Small intestine (tissue), 7 donors: ENCODE measurements around the gene HEXIM2. TPM values are rescaled to one million over a fixed set of nuclear protein-coding genes. Genes with fewer than 3 reads are reported as not detected.

Source experiments
- DNase-seq, 2 donors: peaks; one replicate each; pipeline versions ENCODE4 v3.0.0 to v3.0.0-alpha.2; 2013
- FAIRE-seq: peaks from 2 replicates; lab custom pipeline; 2012; peaks lifted over from hg19 to GRCh38; lab: Jason Lieb, UNC
- H3K27ac ChIP-seq, 3 donors: one replicate each; pipeline ENCODE4 v1.5.1; 2013; ENCODE audit warnings: low read length in 2 of 3, mild to moderate bottlenecking in 2 of 3, control low read depth in 1 of 3, inconsistent platforms in 1 of 3, low read depth in 1 of 3, moderate library complexity in 1 of 3
- H3K27me3 ChIP-seq, 3 donors: one replicate each; pipeline ENCODE4 v1.6.1; 2013; ENCODE audit warnings: low read length in 3 of 3, inconsistent platforms in 1 of 3; ENCODE audit not compliant: control insufficient read depth in 3 of 3, insufficient read depth in 3 of 3
- H3K36me3 ChIP-seq, 3 donors: one replicate each; pipeline ENCODE4 v1.6.1; 2013; ENCODE audit warnings: low read length in 3 of 3, inconsistent platforms in 1 of 3, low read depth in 1 of 3, mild to moderate bottlenecking in 1 of 3, moderate library complexity in 1 of 3; ENCODE audit not compliant: control insufficient read depth in 3 of 3, insufficient read depth in 2 of 3
- H3K4me1 ChIP-seq, 3 donors: one replicate each; pipeline ENCODE4 v1.6.1; 2013; ENCODE audit warnings: low read length in 2 of 3, inconsistent platforms in 1 of 3, low read depth in 1 of 3, mild to moderate bottlenecking in 1 of 3, moderate library complexity in 1 of 3; ENCODE audit not compliant: control insufficient read depth in 3 of 3, insufficient read depth in 2 of 3
- H3K4me3 ChIP-seq, 3 donors: one replicate each; pipeline ENCODE4 v1.5.1; 2013; ENCODE audit warnings: low read length in 3 of 3, control low read depth in 1 of 3, inconsistent platforms in 1 of 3, low read depth in 1 of 3, mild to moderate bottlenecking in 1 of 3, moderate library complexity in 1 of 3
- H3K9me3 ChIP-seq, 2 donors: one replicate each; pipeline ENCODE4 v1.6.1; 2013; ENCODE audit warnings: low read depth in 1 of 2, low read length in 1 of 2; ENCODE audit not compliant: control insufficient read depth in 2 of 2, insufficient read depth in 1 of 2
- WGBS, 3 donors: extraction: QIAGEN DNeasy Blood & Tissue Kit; methylation state at CpG; one replicate each; pipeline ENCODE4 v1.1.7; 2013; 5-methylcytosine and 5-hydroxymethylcytosine counted together
- polyA plus RNA-seq, 4 donors: library from polyadenylated mRNA; stranded (reverse) in 3 of 4; unstranded in 1 of 4; fragments of 200-250 nt in 3 of 4; fragments of 120-200 nt in 1 of 4; gene quantifications; one replicate each; pipeline versions ENCODE4 v1.2.1 to v1.2.3, GENCODE V29; 2013
- donor health status: healthy with polysubstance abuse.
- donor health status: control.
- donor health status: control.
- donor health status: Bipolar disorder and iron deficiency.
- donor health status: healthy.

The HEXIM2 gene
- polyA plus RNA-seq, 4 donors, result 11.2 to 13.3 (median 12.1) TPM

DNA sequence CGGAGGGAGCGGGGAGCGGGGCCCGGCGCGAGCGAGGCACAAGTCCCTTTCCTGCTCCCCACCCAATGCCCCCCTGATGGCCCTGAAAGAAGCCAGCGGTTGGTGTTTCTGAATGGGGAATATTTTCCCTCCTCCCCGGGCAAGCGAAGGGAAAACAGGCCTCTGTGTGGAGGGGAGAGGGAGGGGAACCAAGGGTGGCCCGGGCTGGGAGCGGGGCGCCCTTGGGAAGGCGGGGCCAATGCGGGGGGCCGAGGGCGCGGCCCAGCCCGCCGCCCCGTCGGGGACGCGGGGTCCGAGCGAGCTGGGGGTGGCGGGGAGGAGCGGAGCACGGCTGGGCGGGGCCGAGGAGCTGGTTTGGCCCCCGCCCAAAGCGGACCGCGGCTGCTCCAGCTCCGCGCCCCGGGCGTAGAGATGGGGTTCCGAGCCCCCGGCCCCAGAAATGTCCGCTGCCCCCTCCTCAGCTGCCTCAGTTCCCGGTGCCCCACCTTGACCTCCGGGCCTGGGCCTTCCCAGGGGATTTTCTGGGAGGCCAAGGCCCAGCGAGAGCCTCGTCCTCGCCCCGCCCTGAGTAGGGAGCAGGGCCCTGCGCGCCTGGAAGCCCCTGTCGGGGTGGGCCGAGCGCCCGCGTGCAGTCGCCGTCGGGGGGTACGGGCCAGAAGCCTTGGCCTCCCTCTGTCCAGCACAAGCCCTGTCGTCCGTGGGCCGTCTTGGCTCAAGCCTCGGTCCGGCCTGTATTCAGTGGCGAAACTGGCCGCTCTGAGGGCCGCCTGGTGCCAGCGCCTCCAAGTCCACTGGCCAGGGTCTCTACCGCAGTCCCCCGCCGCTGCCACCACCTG, 17.3 kb upstream of the HEXIM2 start:
- peak; percentile 50 to 72 for DNase-seq
- Histone ChIP-seq H3K4me1 (peaks cover 0 to 32% (median 0%) of the 10 kb centered on the region in 3 donors), H3K4me3 (peak overlapping the region; percentile 47 to 51 (median 51)), H3K36me3 (peaks cover 0 to 16% (median 0%) of the 10 kb centered on the region in 3 donors), H3K9me3 (no peaks in the 10 kb centered on the region), H3K27ac (peak overlapping the region; percentile 86), H3K27me3 (no peaks in the 10 kb centered on the region)
- FAIRE-seq, result no peak
- 11 to 14% (median 12%) methylated on average over 49 to 71 of the region's 71 CpGs for WGBS, 3 donors

DNA sequence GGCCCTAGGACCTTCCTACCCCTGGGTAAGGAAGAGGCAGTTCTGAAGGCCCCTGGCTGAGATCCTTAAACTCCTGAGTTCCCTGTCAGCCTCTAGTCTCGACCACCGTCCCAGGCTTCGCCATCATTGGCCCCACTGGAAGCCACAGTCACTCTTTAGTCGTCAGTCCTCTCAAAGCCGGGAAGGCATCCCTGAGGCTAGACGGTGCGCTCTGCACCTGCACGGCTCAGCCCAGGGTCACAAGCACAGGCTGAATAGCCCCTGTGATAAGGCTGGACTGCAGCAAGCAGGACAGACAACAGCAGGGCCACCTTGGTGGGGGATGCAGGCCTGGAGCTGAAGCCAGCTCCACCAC, 16.7 kb upstream of the HEXIM2 start:
- H3K27ac ChIP-seq, result peak overlapping the region; percentile 86
- peak overlapping the region in 2 of 3 donors; percentile 47 to 51 for H3K4me3 ChIP-seq
- DNase-seq (peak in 1 of 2 donors; percentile 22), FAIRE-seq (no peak)
- H3K36me3 ChIP-seq, result peaks cover 0 to 14% (median 0%) of the 10 kb centered on the region in 3 donors
- H3K27me3 ChIP-seq, result no peaks in the 10 kb centered on the region
- 37 to 66% (median 39%) methylated on average over 8 of the region's 8 CpGs for WGBS, 3 donors
- H3K4me1 ChIP-seq, result peaks cover 0 to 32% (median 0%) of the 10 kb centered on the region in 3 donors
- H3K9me3 ChIP-seq, result no peaks in the 10 kb centered on the region

DNA sequence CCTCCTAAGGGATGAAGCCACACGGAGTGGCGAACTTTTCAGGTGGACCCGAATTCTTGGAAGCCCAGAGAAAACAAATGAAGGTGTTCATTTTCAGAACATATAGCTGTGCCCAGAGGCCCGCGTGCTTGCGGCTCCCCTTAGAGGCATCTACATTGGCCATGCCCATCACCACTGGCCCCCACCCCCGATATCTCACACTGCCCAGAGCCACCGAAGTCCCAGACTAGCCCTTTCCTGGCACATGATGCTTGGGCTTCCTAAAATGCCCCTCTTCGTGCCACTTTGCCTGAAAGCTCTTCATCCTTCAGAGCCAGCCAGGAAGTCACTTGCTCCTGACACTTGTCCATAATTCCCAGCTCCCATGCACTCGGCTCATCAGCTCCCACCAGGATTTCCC, 15.5 kb upstream of the HEXIM2 start:
- Histone ChIP-seq H3K27me3 (no peaks in the 10 kb centered on the region), H3K36me3 (peaks cover 0 to 12% (median 0%) of the 10 kb centered on the region in 3 donors), H3K4me1 (peaks cover 0 to 37% (median 3%) of the 10 kb centered on the region in 3 donors), H3K9me3 (no peaks in the 10 kb centered on the region), H3K4me3 (no peak overlapping the region), H3K27ac (peak overlapping the region; percentile 72 to 99 (median 94))
- WGBS, 3 donors, result 84 to 89% (median 88%) methylated on average over 10 of the region's 10 CpGs
- no peak for DNase-seq
- FAIRE-seq, result no peak

DNA sequence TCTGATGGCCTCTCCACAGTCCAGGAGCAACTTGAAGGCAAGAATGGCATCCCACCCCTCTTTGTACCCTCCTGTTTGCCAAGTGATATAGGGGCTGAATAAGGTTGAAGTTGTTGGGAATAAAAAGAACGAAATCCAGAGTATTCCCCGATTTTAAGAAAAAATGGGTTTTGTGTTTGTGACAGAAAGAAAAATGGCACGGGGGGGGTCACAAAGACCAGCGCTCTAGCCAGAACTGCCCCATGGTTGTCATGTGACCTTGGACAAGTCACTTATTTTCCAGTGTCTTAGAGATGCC, 15.1 kb upstream of the HEXIM2 start:
- FAIRE-seq, result no peak
- Histone ChIP-seq H3K4me3 (no peak overlapping the region), H3K27me3 (no peaks in the 10 kb centered on the region), H3K36me3 (peaks cover 0 to 12% (median 0%) of the 10 kb centered on the region in 3 donors), H3K27ac (peak overlapping the region; percentile 72 to 99 (median 94)), H3K9me3 (no peaks in the 10 kb centered on the region), H3K4me1 (peaks cover 3 to 40% (median 7%) of the 10 kb centered on the region in 3 donors)
- WGBS, 3 donors, result 53 to 75% (median 54%) methylated on average over 4 of the region's 4 CpGs
- no peak for DNase-seq

DNA sequence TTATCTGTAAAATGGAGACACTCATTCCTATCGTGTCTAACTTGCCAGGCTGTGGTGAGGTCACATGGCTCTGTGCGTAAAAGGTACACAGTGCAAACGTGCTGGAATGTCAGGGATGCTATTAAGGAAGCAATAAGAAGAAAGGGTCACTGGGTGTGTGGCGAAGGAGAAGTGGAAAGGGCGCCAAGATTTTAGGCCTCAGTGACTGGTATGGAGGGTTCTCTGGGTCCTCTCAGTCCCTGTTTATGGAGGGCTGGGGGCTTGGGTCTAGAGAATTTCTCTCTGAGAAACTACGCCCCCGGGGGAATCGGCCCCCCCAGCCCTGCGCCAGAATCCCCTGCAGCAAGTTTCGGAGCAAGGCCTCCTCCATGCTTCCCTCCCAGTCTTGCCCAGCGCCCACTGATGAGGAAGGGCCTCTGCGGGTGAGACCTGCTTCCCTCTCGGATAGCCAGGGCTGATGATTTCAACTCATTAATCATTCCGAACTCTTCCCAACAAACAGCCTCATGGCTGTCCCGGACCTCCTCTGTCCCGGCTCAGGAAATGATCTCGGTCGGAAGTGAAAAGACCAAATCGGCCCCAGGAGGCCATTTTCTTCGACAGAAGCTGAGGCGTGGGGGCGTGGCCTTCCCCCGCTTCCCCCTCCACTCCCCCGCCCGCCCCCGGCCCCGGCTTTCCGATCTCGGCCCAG, 14.6 kb upstream of the HEXIM2 start:
- 3 to 8% (median 3%) methylated on average over 29 of the region's 29 CpGs for WGBS, 3 donors
- Histone ChIP-seq H3K9me3 (no peaks in the 10 kb centered on the region), H3K36me3 (peaks cover 0 to 12% (median 0%) of the 10 kb centered on the region in 3 donors), H3K4me3 (peak overlapping the region; percentile 56 to 71 (median 68)), H3K4me1 (peaks cover 3 to 45% (median 10%) of the 10 kb centered on the region in 3 donors), H3K27ac (peak overlapping the region; percentile 79 to 99 (median 94)), H3K27me3 (no peaks in the 10 kb centered on the region)
- peak; percentile 90 to 97 for DNase-seq
- FAIRE-seq, result no peak

DNA sequence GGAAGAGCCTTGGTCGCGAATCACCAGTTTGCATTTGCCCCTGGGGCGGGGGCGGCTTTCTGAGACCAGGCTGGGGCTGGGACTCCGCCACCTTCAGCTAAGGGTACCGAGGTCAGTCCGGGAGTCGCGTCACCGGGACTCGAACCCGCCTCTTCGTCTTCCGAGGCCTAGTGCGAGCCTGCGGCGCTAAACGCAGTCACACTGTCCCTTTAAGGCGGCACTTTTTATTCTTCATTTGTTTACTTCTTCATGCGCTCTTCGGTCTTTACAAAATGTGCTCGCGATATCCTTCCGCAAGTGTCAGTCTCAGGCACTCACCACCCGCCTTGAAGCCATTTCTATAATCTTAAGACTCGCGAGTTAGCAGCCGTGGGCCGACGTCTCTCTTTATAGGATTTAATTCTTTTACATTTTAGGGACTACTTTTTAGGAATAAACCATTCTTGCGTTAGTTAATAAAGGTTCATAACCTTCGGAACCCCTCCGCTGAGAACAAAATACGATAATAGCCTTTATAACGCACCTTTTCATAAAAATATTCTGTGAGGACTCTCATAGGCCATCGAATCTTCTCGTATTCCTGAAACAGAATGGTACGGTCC, 14.0 kb upstream of the HEXIM2 start:
- no peaks in the 10 kb centered on the region for H3K27me3 ChIP-seq
- no peak for FAIRE-seq
- DNase-seq, result peak; percentile 89 to 94
- H3K9me3 ChIP-seq, result no peaks in the 10 kb centered on the region
- peak overlapping the region; percentile 56 to 71 (median 68) for H3K4me3 ChIP-seq
- peaks cover 0 to 13% (median 0%) of the 10 kb centered on the region in 3 donors for H3K36me3 ChIP-seq
- H3K27ac ChIP-seq, result peak overlapping the region; percentile 79 to 99 (median 94)
- WGBS, 3 donors, result 0% methylated on average over 38 of the region's 38 CpGs
- H3K4me1 ChIP-seq, result peaks cover 3 to 47% (median 10%) of the 10 kb centered on the region in 3 donors

DNA sequence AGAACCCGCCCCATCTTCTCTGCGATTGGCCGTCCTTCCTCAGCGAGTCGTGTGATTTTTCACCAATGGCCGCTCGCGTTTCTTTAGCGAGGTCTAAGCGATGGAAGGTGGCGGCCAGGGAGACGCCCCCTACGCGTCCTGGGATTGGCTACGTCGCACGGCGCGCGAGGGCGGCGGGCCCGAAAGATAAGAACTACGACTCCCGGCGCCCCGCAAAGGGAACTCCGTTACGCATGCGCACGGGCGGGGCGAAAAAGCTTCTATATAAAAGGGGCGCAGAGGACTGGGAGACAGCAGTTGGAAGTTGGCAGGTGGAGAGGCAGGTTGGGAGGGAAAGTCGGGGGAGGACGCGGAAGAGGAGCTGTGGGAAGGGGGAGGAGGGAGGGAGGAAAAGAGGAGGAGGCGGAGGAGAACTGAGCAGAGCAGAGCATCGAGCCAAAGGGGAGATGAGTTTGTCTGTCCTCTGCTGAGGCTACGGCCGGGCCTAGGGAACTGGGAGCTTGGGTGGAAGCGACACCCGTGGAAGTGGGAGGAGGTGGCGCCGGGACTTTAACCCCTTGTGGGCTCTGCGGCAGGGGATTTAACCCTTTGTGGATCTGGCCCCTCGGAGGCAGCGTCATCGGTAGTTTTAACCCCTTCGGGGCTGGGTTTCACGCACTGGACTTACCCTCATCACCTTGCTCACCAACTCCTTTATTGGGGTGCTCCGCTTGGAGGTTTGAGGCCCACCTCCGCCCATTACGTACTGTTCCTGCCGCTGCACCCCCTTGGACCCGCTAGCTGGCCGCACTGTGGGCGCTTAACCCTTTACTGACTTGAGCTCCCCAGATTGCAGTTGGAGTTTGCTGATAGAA, 13.3 kb upstream of the HEXIM2 start, which contains the start of gene HEXIM1:
HEXIM1 (plus strand) TSS at position 293 of the 854 bp plus-strand sequence. CDS start 716 bp downstream, outside the sequence.
- H3K4me1 ChIP-seq, result peaks cover 3 to 45% (median 10%) of the 10 kb centered on the region in 3 donors
- no peaks in the 10 kb centered on the region for H3K27me3 ChIP-seq
- WGBS, 3 donors, result 0 to 1% (median 1%) methylated on average over 54 to 58 of the region's 58 CpGs
- DNase-seq (peak; percentile 100), FAIRE-seq (peak; percentile 26)
- H3K27ac ChIP-seq, result peak within 1 kb of the TSS; percentile 90 to 99 (median 95)
- H3K4me3 ChIP-seq, result peak within 1 kb of the TSS; percentile 75 to 85 (median 77)
- peaks cover 0 to 8% (median 0%) of the 10 kb centered on the region in 3 donors for H3K36me3 ChIP-seq
- no peaks in the 10 kb centered on the region for H3K9me3 ChIP-seq
